ENCODE measurements around the gene CYP11A1.

The CYP11A1 gene

DNA sequence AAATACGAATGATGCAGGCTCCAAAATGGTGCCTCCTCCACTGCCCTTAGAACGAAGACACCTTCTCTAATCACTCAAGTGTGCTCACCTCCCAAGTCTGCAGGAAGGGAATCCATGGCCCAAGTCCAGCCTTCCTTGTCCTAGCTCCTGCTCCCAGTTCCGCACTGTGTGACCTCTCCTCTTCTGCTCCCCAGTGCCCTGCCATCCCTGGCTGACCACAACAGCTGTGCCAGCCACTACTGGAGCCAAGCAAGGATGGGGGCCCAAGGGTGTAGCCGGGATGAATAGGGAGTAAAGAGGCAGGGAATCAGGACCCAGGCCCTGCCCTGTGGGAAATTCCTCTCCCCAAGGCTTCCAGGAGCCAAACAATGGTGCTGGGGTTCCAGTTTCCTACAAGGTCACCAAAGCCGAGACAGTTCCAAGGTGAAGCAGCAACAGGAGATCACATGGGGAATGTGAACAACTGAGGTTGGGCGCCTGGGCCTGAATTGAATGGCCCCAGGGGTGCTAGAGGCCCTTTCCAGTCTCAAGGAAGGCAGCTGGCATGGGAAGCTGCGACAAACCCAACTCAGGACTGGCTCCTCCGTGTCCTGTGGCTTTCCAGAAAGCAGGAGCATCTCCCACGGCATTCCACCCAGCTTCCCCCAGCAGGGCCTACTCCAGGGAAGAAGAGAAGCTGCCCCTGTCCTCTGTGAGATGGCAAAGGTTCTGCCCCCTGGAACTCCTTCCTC, 46.1 kb upstream of the CYP11A1 start:
- TF ChIP-seq, protein P1, sequence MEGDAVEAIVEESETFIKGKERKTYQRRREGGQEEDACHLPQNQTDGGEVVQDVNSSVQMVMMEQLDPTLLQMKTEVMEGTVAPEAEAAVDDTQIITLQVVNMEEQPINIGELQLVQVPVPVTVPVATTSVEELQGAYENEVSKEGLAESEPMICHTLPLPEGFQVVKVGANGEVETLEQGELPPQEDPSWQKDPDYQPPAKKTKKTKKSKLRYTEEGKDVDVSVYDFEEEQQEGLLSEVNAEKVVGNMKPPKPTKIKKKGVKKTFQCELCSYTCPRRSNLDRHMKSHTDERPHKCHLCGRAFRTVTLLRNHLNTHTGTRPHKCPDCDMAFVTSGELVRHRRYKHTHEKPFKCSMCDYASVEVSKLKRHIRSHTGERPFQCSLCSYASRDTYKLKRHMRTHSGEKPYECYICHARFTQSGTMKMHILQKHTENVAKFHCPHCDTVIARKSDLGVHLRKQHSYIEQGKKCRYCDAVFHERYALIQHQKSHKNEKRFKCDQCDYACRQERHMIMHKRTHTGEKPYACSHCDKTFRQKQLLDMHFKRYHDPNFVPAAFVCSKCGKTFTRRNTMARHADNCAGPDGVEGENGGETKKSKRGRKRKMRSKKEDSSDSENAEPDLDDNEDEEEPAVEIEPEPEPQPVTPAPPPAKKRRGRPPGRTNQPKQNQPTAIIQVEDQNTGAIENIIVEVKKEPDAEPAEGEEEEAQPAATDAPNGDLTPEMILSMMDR (conservative IDR thresholded peaks at IDR 0.05; ENCODE audit: low read depth) = no peak
- DNase-seq (ENCODE audit: low spot score) = no peak
- ChIA-PET POLR2A (ENCODE audit: low non-redundant PET) (no interaction called here), CTCF (no interaction called here)
- peak overlapping the region; percentile 6; the same call in 1 of the 2 replicates for H3K27ac ChIP-seq

DNA sequence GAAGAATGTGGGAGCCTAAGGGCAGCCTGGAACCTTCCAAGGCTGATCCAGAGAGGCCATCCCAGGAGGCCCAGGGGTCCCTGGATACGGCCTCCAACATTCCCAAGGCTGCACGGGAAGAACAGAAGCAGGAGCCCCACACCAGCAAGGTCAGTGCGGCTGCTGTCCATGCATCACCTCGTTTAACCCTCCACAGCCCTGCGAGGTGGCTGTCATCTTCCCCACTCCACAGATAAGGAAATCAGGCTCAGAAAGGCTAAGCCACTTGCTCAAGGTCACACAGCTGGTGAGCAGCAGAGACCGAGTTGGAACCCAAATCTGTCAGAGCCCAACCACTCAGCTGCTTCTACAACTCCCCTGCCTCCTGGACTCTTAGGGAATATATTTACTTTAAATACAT, 44.7 kb upstream of the CYP11A1 start:
- no peak for DNase-seq (ENCODE audit: low spot score)
- no peak overlapping the region; the same call in 1 of the 2 replicates for H3K27ac ChIP-seq
- ChIA-PET POLR2A (ENCODE audit: low non-redundant PET) (no interaction called here), CTCF (interaction anchor here (1.2 kb wide), 1 partner anchor 27 kb away, joined by 6 read pairs; no protein-coding TSS in a partner anchor)
- TF ChIP-seq, protein P1 (conservative IDR thresholded peaks at IDR 0.05; ENCODE audit: low read depth) = no peak

DNA sequence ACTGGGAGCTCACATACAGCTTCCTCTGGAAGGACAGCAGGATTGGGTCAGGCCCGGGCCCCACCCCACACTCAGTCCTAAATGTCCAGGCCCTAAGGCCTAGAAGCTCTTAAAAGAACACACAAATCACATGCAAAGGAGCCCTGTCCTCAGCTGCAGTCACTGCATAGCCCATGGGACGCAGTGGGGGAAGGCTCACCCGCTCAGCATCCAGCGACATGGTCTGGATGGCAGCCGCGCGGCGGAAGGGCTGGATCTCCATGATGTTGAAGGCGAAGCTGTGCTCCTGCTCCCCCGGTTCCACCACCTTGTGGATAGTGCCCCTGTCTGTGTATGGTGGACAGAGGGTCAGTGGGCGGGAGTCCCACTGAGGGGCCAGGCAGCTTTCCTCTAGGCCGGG, 44.2 kb upstream of the CYP11A1 start:
- no peak for DNase-seq (ENCODE audit: low spot score)
- POLR2A ChIA-PET (ENCODE audit: low non-redundant PET) = no interaction called here
- H3K27ac ChIP-seq = no peak overlapping the region; the same call in 1 of the 2 replicates
- TF ChIP-seq, protein P1 (conservative IDR thresholded peaks at IDR 0.05; ENCODE audit: low read depth) = no peak
- CTCF ChIA-PET = interaction anchor here (1.2 kb wide), 1 partner anchor 27 kb away, joined by 6 read pairs; no protein-coding TSS in a partner anchor

DNA sequence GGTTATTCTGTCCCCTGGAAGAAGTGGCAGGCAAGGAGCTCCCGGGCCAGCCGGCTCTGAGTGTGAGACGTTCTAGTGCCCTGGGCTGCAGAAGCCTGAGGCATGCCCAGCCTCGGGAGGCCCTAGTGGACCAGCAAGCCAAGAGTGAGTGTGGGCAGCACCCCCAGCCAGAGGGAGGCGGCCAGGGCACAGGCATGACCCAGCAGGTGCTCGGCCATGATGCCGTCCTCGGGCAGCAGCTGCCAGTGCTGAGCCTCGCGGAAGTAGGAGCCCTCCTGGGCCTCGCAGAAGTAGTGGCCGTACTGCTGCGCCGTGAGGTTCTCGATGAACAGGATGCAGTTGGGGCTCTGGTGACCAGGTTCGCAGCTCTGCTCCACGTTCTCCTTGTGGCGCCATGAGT, 43.1 kb upstream of the CYP11A1 start:
- TF ChIP-seq, protein P1 (conservative IDR thresholded peaks at IDR 0.05; ENCODE audit: low read depth) = no peak
- no peak overlapping the region for H3K27ac ChIP-seq
- ChIA-PET CTCF (interaction anchor here (0.8 to 1.2 kb wide), 2 partner anchors 28 to 42 kb away, joined by 3 read pairs; no protein-coding TSS in a partner anchor), POLR2A (ENCODE audit: low non-redundant PET) (no interaction called here)
- no peak for DNase-seq (ENCODE audit: low spot score)

DNA sequence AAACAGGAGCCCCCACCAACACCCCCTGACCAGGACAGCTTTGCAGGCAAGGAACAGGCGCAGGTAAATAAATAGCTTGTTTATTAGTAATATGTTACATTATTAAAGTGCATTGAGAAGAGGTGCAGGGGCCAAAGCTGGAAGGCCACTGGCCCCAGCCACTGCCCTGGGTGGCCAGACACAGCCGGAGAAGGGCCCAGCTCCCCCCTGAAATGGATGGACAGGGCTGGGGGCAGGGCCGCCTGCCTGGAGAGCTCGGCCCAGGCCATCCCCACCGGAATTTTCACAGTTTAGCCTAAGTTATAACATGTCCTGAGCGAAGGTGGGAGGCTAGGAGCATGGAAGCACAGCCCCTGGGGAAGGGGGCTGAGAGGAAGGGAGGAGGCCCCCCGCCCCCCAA, 41.8 kb upstream of the CYP11A1 start:
- TF ChIP-seq, protein P1 (conservative IDR thresholded peaks at IDR 0.05; ENCODE audit: low read depth) = no peak
- CTCF ChIA-PET = interaction anchor here (0.7 kb wide), 1 partner anchor 27 kb away, joined by 4 read pairs; no protein-coding TSS in a partner anchor
- no peak for DNase-seq (ENCODE audit: low spot score)
- H3K27ac ChIP-seq = no peak overlapping the region
- POLR2A ChIA-PET (ENCODE audit: low non-redundant PET) = no interaction called here

DNA sequence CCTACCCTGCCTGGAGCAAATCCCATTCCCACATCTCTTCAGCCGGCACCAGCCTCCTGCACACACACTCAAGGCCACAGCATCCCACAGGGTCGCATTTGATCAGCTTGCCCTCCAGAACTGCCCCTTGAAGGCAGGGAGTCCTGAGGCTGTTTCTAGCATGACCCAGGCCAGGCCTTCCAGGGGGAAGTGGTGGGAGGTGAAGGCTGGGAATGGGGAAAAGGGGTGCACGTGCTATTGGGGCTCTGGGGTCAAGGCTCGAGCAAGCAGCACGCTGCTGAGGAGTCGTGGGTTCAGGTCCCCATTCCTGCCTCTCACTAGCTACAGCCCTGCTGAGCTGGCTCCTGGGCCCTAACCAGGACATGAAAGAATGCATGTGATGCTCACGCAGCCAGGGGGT, 41.4 kb upstream of the CYP11A1 start:
- POLR2A ChIA-PET (ENCODE audit: low non-redundant PET) = no interaction called here
- H3K27ac ChIP-seq = peak overlapping the region; percentile 70; the same call in 1 of the 2 replicates
- TF ChIP-seq, protein P1 (conservative IDR thresholded peaks at IDR 0.05; ENCODE audit: low read depth) = no peak
- CTCF ChIA-PET = interaction anchor here (0.7 kb wide), 1 partner anchor 26 kb away, joined by 4 read pairs; no protein-coding TSS in a partner anchor
- no peak for DNase-seq (ENCODE audit: low spot score)

Data from RWPE1 (cell line).